ENCODE data around the gene RNF220.

RNF220 gene

GRCh38 chr1:44678626-44679025, 273.6 kb downstream of the RNF220 start:
- no peak for DNase-seq (ENCODE audit: low read depth)
- H3K4me3 ChIP-seq (ENCODE audit: low read depth, low read length) = no peak overlapping the region
- no peak for TF ChIP-seq CTCF (IDR thresholded peaks at IDR 0.05; ENCODE audit: control insufficient read depth, extremely low read depth, insufficient read depth)

DNA sequence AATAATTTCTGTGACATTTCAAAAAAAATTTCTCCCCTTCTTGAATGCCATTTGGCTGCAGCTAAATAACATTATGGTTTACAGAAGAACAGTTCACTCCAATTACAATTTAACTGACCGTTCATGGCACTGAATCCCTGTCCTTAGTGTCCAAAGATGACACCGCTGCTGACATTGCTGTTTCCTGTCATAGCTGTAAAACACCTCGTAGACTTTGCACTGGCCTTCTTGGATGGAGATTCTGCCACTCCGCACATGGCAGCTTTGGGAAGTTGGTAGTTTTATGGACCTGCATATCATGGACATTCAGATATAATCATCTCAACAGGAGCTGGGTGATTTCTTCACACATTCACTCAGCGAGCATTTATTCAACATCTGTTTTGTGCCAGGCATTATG, 274.4 kb downstream of the RNF220 start:
- H3K4me3 ChIP-seq (ENCODE audit: low read depth, low read length) = no peak overlapping the region
- no peak for TF ChIP-seq CTCF (IDR thresholded peaks at IDR 0.05; ENCODE audit: control insufficient read depth, extremely low read depth, insufficient read depth)
- DNase-seq (ENCODE audit: low read depth) = no peak

- H3K4me3 ChIP-seq (ENCODE audit: low read depth, low read length) = no peak overlapping the region
- no peak for TF ChIP-seq CTCF (IDR thresholded peaks at IDR 0.05; ENCODE audit: control insufficient read depth, extremely low read depth, insufficient read depth)
- no peak for DNase-seq (ENCODE audit: low read depth)
These were observed 277.1 kb downstream of the RNF220 start for GRCh38 chr1:44681905-44682882.

DNA sequence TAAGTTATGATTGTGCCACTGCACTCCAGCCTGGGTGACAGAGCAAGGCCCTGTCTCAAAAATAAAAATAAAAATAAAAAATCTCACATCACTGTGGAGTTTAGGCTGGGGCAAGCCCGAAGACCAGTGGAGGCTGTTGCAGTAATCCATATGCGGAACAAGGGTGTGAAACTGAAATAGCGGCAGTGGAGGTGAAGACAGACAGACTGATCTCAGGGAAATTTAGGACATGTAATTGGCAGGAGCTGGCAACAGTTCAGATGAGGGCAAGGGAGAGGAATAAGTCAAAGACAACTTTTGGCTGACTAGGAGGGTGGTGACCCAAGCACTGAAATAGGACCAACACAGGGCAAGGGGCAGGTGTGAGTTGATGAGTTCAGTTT, 277.8 kb downstream of the RNF220 start:
- no peak for TF ChIP-seq CTCF (IDR thresholded peaks at IDR 0.05; ENCODE audit: control insufficient read depth, extremely low read depth, insufficient read depth)
- no peak for DNase-seq (ENCODE audit: low read depth)

DNA sequence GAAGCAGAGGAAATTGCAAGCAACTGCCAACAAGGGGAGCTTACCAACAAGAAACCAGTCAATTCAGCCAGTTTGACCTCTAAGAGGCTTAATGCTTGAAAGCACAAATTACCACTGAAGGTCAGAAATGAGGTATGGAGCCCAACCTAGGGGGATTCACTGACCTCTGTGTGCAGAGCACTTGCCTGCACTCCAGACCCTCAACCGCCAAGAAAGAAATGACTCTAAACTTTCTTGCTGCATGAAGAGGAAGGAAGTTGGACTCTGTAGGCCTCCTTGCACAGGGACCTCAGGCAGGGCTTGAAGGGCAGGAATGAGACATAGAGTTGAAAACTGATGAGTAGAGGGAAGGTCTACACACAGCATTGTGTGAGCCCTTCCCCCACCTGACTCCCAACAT, 279.5 kb downstream of the RNF220 start:
- H3K4me3 ChIP-seq (ENCODE audit: low read depth, low read length) = no peak overlapping the region
- no peak for TF ChIP-seq CTCF (IDR thresholded peaks at IDR 0.05; ENCODE audit: control insufficient read depth, extremely low read depth, insufficient read depth)
- no peak for DNase-seq (ENCODE audit: low read depth)

More for the DNA sequence above, 277.8 kb downstream of the RNF220 start:
- H3K4me3 ChIP-seq (ENCODE audit: low read depth, low read length) = no peak overlapping the region

DNA sequence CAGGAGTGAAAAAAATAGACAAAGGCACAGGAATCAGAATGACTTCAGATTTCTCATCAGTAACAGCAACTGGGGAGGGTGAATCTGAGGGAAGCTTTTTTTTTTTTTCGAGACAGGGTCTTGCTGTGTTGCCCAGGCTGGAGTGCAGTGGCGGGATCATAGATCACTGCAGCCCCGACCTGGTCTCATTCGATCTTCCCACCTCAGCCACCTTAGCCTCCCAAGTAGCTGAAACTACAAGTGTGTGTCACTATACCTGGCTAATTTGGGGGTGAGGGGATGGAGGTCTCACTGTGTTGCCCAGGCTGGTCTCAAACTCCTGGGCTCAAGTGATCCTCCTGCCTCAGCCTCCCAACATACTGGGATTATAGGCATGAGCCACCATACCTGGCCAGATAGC, 280.2 kb downstream of the RNF220 start:
- no peak overlapping the region for H3K4me3 ChIP-seq (ENCODE audit: low read depth, low read length)
- no peak for TF ChIP-seq CTCF (IDR thresholded peaks at IDR 0.05; ENCODE audit: control insufficient read depth, extremely low read depth, insufficient read depth)
- no peak for DNase-seq (ENCODE audit: low read depth)
